Karpas-422 (cell line): ENCODE data around the gene MYH9. TPM values are rescaled to one million over a fixed set of nuclear protein-coding genes. Genes with fewer than 3 reads are reported as not detected.

Experiments
- DNase-seq: peaks from one replicate; pipeline ENCODE4 v3.0.0-alpha.2; 2015
- H2AFZ ChIP-seq: fragments of 200-600 bp; sonication (generic); 2 replicates; pipeline ENCODE4 v1.6.1; 2014; ENCODE audit warnings: antibody characterized with exemption, low read length, mixed read lengths
- H3K27ac ChIP-seq: fragments of 200-600 bp; sonication (generic); 2 replicates; pipeline ENCODE4 v1.5.1; 2014; ENCODE audit warnings: mild to moderate bottlenecking, low read length, moderate library complexity
- H3K27me3 ChIP-seq: fragments of 200-600 bp; sonication (generic); 2 replicates; pipeline ENCODE4 v1.6.1; 2014; ENCODE audit warnings: low read length, mixed read lengths
- H3K36me3 ChIP-seq: fragments of 200-600 bp; sonication (generic); 2 replicates; pipeline ENCODE4 v1.6.1; 2014; ENCODE audit warnings: low read length, mixed read lengths; ENCODE audit not compliant: insufficient read depth
- H3K4me1 ChIP-seq: fragments of 200-600 bp; sonication (generic); 2 replicates; pipeline ENCODE4 v1.6.1; 2014; ENCODE audit warnings: mild to moderate bottlenecking, low read length, mixed read lengths
- H3K4me2 ChIP-seq: fragments of 200-600 bp; sonication (generic); 2 replicates; pipeline ENCODE4 v1.6.1; 2014; ENCODE audit warnings: low read length, low read depth, mild to moderate bottlenecking; ENCODE audit not compliant: poor library complexity, severe bottlenecking
- H3K4me3 ChIP-seq: fragments of 200-600 bp; sonication (generic); 2 replicates; pipeline ENCODE4 v1.5.1; 2014; ENCODE audit warnings: mild to moderate bottlenecking, antibody characterized with exemption, low read length, mixed read lengths
- H3K79me2 ChIP-seq: fragments of 200-600 bp; sonication (generic); 2 replicates; pipeline ENCODE4 v1.6.1; 2014; ENCODE audit warnings: mild to moderate bottlenecking, low read length, mixed read lengths
- H3K9ac ChIP-seq: fragments of 200-600 bp; sonication (generic); 2 replicates; pipeline ENCODE4 v1.6.0; 2014; ENCODE audit warnings: low read length
- H3K9me2 ChIP-seq: fragments of 200-600 bp; sonication (generic), shearing (Covaris generic); replicated peaks from 2 replicates; pipeline ENCODE4 v1.6.0; 2014; ENCODE audit warnings: mild to moderate bottlenecking, low read length, moderate library complexity; ENCODE audit not compliant: insufficient read depth
- H3K9me3 ChIP-seq: fragments of 300-700, 200-600 bp; sonication (generic); 2 replicates; pipeline ENCODE4 v1.6.1; 2014; ENCODE audit warnings: low read length, mixed read lengths
- H4K20me1 ChIP-seq: fragments of 200-600 bp; sonication (generic); 2 replicates; pipeline ENCODE4 v1.6.1; 2014; ENCODE audit warnings: mild to moderate bottlenecking, antibody characterized with exemption, low read length, low read depth; ENCODE audit not compliant: insufficient read depth
- total RNA-seq: library from RNA; depleted of rRNA; stranded (reverse); fragments of >200 nt; shearing (Covaris generic); gene quantifications from 2 replicates; pipeline ENCODE4 v1.2.3, GENCODE V29; 2014; ENCODE audit warnings: low replicate concordance

Gene MYH9
- total RNA-seq, 1 experiment from 2014 or later: 57.5 TPM

DNA sequence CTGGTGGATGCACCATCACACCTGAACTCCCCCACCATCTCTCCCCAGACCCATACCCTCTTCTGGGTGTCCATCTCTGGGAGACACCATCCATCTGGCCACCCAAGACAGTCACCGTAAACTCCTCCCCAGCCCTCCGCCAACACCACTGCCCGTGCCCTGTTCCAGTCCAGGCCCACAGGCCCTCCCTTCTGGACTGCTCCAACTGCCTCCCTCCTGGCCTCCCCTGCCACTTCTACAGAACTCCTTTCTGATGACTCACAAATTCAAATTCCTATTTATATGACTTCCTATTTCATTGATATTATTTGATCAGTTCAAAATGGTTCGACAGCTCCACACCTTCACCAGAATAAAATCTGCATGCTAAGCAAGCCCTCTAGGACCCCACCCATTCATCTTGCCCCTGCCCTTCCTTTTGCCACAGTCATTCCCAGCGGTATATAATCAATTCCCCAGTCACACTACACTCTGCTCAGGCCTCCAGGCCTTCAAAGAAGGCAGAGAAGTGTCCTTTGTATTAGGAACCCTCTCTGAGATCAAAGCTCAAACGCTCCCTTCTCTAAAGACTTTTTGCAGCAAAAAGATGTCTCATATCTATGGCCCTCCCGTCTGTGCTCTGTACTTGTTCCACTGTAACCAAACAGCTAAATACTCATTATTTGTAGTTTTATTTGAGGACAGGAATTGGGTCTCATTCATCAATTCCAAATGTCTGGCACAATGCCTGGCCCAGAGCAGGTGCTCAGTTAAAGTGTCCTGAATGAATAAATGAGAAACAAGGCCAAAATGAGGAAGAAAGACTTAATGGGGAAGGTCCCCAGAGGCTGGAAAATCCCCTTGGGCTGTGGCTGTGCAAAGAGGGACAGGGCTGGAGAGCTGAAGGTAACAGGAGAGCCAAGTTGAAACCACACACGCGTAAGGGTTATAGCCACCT, 29.0 kb downstream of the MYH9 start:
- peak overlapping the region; percentile 56 for H3K4me2 ChIP-seq
- H2AFZ ChIP-seq: no peak overlapping the region
- peak; percentile 69 for DNase-seq
- H3K36me3 ChIP-seq: no peaks in the 10 kb centered on the region
- H3K4me3 ChIP-seq: peak overlapping the region; percentile 11; the same call in 1 of the 2 replicates
- peaks cover 99% of the 10 kb centered on the region for H3K79me2 ChIP-seq
- H3K4me1 ChIP-seq: peaks cover 60% of the 10 kb centered on the region
- no peaks in the 10 kb centered on the region for H3K9me3 ChIP-seq
- H3K27me3 ChIP-seq: no peaks in the 10 kb centered on the region
- H4K20me1 ChIP-seq: peaks cover 28% of the 10 kb centered on the region
- peak overlapping the region; percentile 26; the same call in 1 of the 2 replicates for H3K9ac ChIP-seq
- H3K9me2 ChIP-seq: no peaks in the 10 kb centered on the region
- peak overlapping the region; percentile 72 for H3K27ac ChIP-seq

DNA sequence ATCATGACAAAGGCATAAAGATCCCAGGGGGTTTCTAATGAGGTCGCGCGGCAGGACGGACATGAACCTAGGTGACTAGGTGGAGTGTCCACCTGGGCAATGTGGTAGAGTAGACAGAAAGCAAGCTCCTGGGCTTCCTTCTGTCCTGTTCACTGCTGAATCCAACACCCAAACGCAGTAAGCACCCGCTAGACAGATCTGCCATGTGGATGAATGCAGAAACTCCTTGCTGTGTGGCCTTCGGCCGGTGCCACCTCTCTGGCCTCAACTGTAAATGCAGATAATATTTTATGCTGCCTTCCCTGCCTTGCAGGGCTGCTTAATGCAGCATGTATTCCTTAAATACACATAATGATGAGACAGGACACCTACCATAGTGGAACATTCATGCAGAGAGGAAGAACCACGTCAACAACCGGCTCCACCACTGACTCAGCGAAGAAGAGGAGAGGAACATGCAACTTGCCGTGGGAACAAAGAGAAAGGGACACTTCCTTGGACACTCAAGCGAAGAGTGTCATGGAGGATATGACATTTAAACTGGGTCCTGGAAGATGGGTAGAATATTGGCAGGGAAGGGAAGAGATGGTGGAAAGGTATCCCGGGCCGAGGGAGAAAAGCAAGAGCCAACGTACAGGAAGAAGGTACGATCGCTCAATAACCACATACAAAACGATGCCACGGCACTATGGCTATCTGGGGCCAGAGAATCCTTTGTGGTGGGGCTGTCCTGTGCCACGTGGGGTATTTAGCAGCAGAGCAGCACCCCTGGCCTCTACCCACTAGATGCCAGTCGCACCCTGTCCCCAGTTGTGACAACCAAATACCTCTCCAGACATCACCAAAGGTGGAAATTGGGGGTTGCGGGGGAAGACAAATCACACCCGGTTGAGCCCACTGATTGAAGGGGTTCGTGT, 30.8 kb downstream of the MYH9 start:
- Histone ChIP-seq H3K36me3 (no peaks in the 10 kb centered on the region), H3K4me1 (peaks cover 42% of the 10 kb centered on the region), H3K27me3 (no peaks in the 10 kb centered on the region), H3K79me2 (peaks cover 99% of the 10 kb centered on the region), H3K9ac (no peak overlapping the region), H3K9me3 (no peaks in the 10 kb centered on the region), H2AFZ (no peak overlapping the region), H3K9me2 (no peaks in the 10 kb centered on the region), H3K4me3 (no peak overlapping the region), H4K20me1 (peaks cover 33% of the 10 kb centered on the region), H3K4me2 (no peak overlapping the region), H3K27ac (no peak overlapping the region)
- no peak for DNase-seq

DNA sequence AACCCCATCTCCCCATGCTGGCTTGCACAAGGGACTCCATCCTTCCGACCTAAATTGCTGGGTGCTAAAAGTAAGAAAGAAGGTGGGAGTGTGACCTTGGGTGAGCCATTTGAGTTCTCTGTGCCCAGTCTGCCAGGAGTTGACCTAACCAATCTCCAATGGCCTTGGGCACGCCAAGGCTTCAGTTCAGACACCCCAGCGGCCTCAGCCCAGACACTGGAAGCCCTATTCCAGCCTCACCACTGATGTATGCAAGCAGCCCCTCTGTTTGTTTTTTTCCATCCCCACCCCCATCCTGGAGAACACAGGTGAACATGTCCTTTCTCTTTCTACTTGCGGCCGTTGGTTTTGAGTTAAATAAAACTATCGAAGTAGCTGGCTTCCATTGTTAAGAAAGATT, 31.9 kb downstream of the MYH9 start:
- Histone ChIP-seq H3K4me3 (no peak overlapping the region), H3K36me3 (no peaks in the 10 kb centered on the region), H3K9me3 (no peaks in the 10 kb centered on the region), H3K27ac (no peak overlapping the region), H3K27me3 (no peaks in the 10 kb centered on the region), H3K4me2 (no peak overlapping the region), H3K9me2 (no peaks in the 10 kb centered on the region), H3K79me2 (peaks cover 99% of the 10 kb centered on the region), H3K4me1 (peaks cover 31% of the 10 kb centered on the region), H2AFZ (no peak overlapping the region), H3K9ac (no peak overlapping the region), H4K20me1 (peaks cover 43% of the 10 kb centered on the region)
- DNase-seq: no peak

DNA sequence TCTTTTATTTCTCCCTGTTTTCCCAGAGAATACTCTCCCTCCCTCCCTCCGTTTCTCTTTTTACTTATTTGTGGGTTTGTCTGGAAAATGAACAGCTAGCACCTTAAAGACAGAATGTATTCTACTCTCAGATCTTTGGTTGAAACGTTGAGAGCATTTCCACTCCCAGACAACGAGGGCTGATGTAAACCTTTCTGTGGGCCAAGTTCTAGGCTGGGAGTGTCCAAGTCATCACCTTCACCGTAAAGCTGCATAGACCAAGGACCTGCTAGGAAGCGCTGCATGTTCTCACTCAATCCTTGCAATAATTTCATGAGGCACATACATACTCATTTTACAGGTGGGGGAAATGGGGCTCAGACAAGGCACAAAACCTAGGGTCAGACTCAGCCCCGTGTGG, 32.4 kb downstream of the MYH9 start:
- Histone ChIP-seq H3K9ac (no peak overlapping the region), H4K20me1 (peaks cover 47% of the 10 kb centered on the region)

DNA sequence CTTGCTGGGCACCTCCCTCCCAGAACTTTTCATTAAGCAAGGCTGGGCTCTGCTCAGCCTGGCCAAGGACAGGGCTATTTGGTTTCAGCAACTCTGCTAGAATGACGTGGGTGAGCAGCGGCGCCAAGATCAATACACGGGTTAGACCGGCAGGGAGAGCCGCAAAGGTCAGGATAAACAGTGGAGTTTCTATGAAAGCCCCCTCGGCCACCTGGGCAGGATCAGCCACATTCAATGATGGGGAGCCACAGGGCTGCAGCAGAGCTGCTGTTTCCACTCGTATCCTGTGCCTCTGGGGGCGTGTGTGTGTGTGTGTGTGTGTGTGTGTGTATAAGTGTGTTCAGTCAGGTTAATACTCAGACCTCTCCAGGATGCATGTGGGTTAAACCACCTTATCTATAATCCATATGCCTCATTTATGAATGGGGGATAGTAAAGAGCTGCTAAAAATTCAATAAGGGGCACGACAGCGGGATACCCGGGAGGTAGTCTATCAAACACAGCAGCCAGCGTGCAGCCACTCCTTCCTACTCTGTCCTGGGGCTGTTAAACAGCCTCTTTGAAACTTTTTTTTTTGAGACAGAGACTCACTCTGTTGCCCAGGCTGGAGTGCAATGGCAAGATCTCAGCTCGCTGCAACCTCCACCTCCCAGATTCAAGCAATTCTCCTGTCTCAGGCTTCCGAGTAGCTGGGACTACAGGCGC, 34.8 kb downstream of the MYH9 start:
- DNase-seq: no peak
- no peak overlapping the region for H3K4me3 ChIP-seq
- H2AFZ ChIP-seq: no peak overlapping the region
- no peak overlapping the region for H3K9ac ChIP-seq
- H3K4me1 ChIP-seq: peaks cover 7% of the 10 kb centered on the region; the same call in 1 of the 2 replicates
- H3K9me2 ChIP-seq: no peaks in the 10 kb centered on the region
- no peaks in the 10 kb centered on the region for H3K27me3 ChIP-seq
- H3K4me2 ChIP-seq: no peak overlapping the region
- peaks cover 95% of the 10 kb centered on the region for H3K79me2 ChIP-seq
- H3K27ac ChIP-seq: no peak overlapping the region
- no peaks in the 10 kb centered on the region for H3K9me3 ChIP-seq
- H4K20me1 ChIP-seq: peaks cover 43% of the 10 kb centered on the region
- H3K36me3 ChIP-seq: no peaks in the 10 kb centered on the region; the same call in 1 of the 2 replicates

More for the DNA sequence above, 32.4 kb downstream of the MYH9 start:
- H3K4me1 ChIP-seq: peaks cover 27% of the 10 kb centered on the region
- DNase-seq: no peak
- no peaks in the 10 kb centered on the region for H3K36me3 ChIP-seq
- no peaks in the 10 kb centered on the region for H3K9me2 ChIP-seq
- H3K27me3 ChIP-seq: no peaks in the 10 kb centered on the region
- no peak overlapping the region for H3K4me3 ChIP-seq
- no peak overlapping the region for H3K27ac ChIP-seq
- H3K9me3 ChIP-seq: no peaks in the 10 kb centered on the region
- no peak overlapping the region for H3K4me2 ChIP-seq
- H2AFZ ChIP-seq: no peak overlapping the region
- H3K79me2 ChIP-seq: peaks cover 100% of the 10 kb centered on the region

DNA sequence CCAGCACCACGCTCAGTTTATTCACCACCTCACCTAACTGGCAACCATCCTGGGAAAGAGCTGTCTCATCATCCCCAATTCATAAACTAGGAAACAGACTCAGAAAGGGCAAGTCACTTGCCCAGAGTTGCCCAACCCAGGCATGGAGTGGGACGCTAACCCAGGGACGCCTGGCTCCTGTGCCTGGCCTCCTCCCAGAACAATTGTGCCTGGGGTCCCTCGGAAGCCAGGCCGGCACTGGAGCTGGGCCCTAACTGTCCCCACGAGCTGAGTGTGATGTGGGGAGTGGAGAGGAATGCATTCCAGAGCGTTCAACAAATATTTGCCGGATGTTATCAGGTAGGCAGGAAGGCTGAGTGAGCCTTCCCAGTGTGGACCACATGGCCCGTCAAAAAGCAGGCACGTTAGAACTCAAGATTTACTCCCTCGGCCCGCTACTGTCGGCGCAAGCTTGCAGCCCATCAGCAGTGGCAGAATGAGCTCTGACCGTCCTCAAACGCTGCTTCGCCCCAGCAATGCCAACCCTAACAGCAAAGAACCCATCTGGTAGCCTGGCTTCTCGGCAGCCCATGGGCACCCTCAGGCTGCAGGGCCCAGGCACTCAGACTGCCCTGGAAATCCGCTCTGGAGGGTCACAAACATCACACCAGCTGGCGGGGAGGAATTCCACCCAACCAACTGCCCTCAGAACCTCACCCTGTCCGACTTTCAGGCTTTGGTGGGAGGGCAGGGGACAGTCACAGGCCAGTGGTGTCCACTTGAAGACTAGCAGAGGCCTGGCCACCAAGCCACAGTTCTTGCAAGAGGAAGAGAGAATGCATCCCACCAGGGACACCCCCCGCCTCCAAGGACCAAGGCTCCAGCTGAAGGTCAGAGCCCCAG, 35.6 kb downstream of the MYH9 start:
- Histone ChIP-seq H3K36me3 (no peaks in the 10 kb centered on the region; the same call in 1 of the 2 replicates), H2AFZ (no peak overlapping the region), H3K27ac (no peak overlapping the region), H3K9me3 (no peaks in the 10 kb centered on the region), H3K4me1 (peaks cover 7% of the 10 kb centered on the region; the same call in 1 of the 2 replicates), H3K4me2 (no peak overlapping the region), H3K27me3 (no peaks in the 10 kb centered on the region), H4K20me1 (peaks cover 38% of the 10 kb centered on the region), H3K4me3 (no peak overlapping the region), H3K79me2 (peaks cover 93% of the 10 kb centered on the region), H3K9me2 (no peaks in the 10 kb centered on the region), H3K9ac (no peak overlapping the region)
- no peak for DNase-seq
